Type B pancreatic cell (in vitro differentiated cells): ENCODE data around the gene CYP3A7. TPM values are rescaled to one million over a fixed set of nuclear protein-coding genes. Genes with fewer than 3 reads are reported as not detected.

Source experiments
- DNase-seq: peaks from one replicate; pipeline ENCODE4 v3.0.0; 2021; ENCODE audit warnings: mixed read lengths; ENCODE audit not compliant: unreplicated experiment; ENCODE audit errors: extremely low spot score
- H3K27ac Mint-ChIP-seq: 2 replicates; pipeline ENCODE4 v1.8.0; 2021; ENCODE audit warnings: mild to moderate bottlenecking, mixed read lengths
- H3K27me3 Mint-ChIP-seq: 2 replicates; pipeline ENCODE4 v1.8.0; 2021; ENCODE audit warnings: mixed read lengths
- H3K36me3 Mint-ChIP-seq: 2 replicates; pipeline ENCODE4 v1.8.0; 2021; ENCODE audit warnings: mixed read lengths
- H3K4me1 Mint-ChIP-seq: one replicate; pipeline ENCODE4 v1.8.0; 2021; ENCODE audit warnings: mixed read lengths; ENCODE audit not compliant: unreplicated experiment
- H3K4me3 Mint-ChIP-seq: 2 replicates; pipeline ENCODE4 v1.8.0; 2021; ENCODE audit warnings: mild to moderate bottlenecking, mixed read lengths
- H3K9me3 Mint-ChIP-seq: 2 replicates; pipeline ENCODE4 v1.8.0; 2021; ENCODE audit warnings: mixed read lengths
- CTCF ChIP-seq: fragments of 200-600 bp; sonication (generic); conservative IDR thresholded peaks from 2 replicates; pipeline ENCODE4 v1.5.0; 2021; ENCODE audit warnings: antibody characterized with exemption, mild to moderate bottlenecking
- total RNA-seq: library from RNA; stranded (reverse); gene quantifications from 2 replicates; pipeline ENCODE4 v1.2.1, GENCODE V29; 2021; ENCODE audit warnings: low replicate concordance

CYP3A7 gene
- total RNA-seq, 1 donor from 2014 or later: 0.46 TPM

- no peaks in the 10 kb centered on the region for H3K9me3 Mint-ChIP-seq
- H3K27ac Mint-ChIP-seq: no peak overlapping the region
Measured at GRCh38 chr7:99674995-99675742, 59.8 kb downstream of the CYP3A7 start.

GRCh38 chr7:99672573-99672972, 62.4 kb downstream of the CYP3A7 start:
- DNase-seq: no peak
- Mint-ChIP-seq H3K36me3 (peaks cover 10% of the 10 kb centered on the region), H3K27ac (no peak overlapping the region), H3K4me3 (no peak overlapping the region), H3K4me1 (no peaks in the 10 kb centered on the region), H3K27me3 (no peaks in the 10 kb centered on the region), H3K9me3 (no peaks in the 10 kb centered on the region)
- no peak for TF ChIP-seq CTCF

More at GRCh38 chr7:99674995-99675742, 59.8 kb downstream of the CYP3A7 start:
- Mint-ChIP-seq H3K4me3 (no peak overlapping the region), H3K27me3 (no peaks in the 10 kb centered on the region), H3K4me1 (peaks cover 8% of the 10 kb centered on the region), H3K36me3 (peaks cover 7% of the 10 kb centered on the region)
- TF ChIP-seq CTCF: no peak
- DNase-seq: no peak

- no peak for DNase-seq
- no peak overlapping the region for H3K27ac Mint-ChIP-seq
- no peak overlapping the region for H3K4me3 Mint-ChIP-seq
- no peaks in the 10 kb centered on the region for H3K9me3 Mint-ChIP-seq
- no peaks in the 10 kb centered on the region for H3K4me1 Mint-ChIP-seq
- no peaks in the 10 kb centered on the region for H3K27me3 Mint-ChIP-seq
- no peak for TF ChIP-seq CTCF
- H3K36me3 Mint-ChIP-seq: peaks cover 7% of the 10 kb centered on the region
Measured at GRCh38 chr7:99669782-99670181, 65.2 kb downstream of the CYP3A7 start.

GRCh38 chr7:99668541-99668940, 66.5 kb downstream of the CYP3A7 start:
- no peaks in the 10 kb centered on the region for H3K4me1 Mint-ChIP-seq
- no peak overlapping the region for H3K27ac Mint-ChIP-seq
- H3K27me3 Mint-ChIP-seq: no peaks in the 10 kb centered on the region
- DNase-seq: no peak
- H3K36me3 Mint-ChIP-seq: peaks cover 15% of the 10 kb centered on the region
- H3K9me3 Mint-ChIP-seq: no peaks in the 10 kb centered on the region
- no peak for TF ChIP-seq CTCF
- H3K4me3 Mint-ChIP-seq: no peak overlapping the region

- Mint-ChIP-seq H3K27ac (no peak overlapping the region), H3K4me1 (no peaks in the 10 kb centered on the region), H3K9me3 (no peaks in the 10 kb centered on the region), H3K4me3 (no peak overlapping the region), H3K36me3 (peaks cover 21% of the 10 kb centered on the region), H3K27me3 (no peaks in the 10 kb centered on the region)
- TF ChIP-seq CTCF: no peak
- no peak for DNase-seq
Measured at GRCh38 chr7:99667179-99667578, 67.8 kb downstream of the CYP3A7 start.
